HuH-7 (cell line): ENCODE measurements around the gene KCNJ5.

Source experiments
- DNase-seq: peaks from one replicate; pipeline ENCODE4 v3.0.0; 2011; ENCODE audit warnings: low spot score

KCNJ5 gene

GRCh38 chr11:128933481-128934178 is 42.5 kb downstream of the KCNJ5 start:
- no peak for DNase-seq

DNA sequence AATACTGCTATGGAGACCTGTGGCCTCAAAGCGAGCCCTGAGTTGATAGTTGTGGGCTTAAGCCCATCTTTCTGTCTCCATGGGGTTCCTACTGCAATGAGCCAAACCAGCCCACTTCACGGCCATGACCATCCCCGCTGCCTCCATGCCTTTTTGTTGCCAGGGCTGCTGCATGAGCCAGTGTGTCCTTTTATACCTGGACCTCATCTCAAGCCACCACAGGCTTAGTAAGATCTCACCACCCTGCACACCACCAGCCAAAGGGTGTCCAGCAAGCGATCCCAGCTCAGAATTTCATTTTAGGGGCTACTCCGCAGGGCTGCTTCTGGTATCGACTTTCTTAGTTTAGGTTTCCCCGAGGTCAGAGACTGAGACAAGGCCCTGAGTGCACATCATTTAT is 43.2 kb downstream of the KCNJ5 start:
- no peak for DNase-seq

DNA sequence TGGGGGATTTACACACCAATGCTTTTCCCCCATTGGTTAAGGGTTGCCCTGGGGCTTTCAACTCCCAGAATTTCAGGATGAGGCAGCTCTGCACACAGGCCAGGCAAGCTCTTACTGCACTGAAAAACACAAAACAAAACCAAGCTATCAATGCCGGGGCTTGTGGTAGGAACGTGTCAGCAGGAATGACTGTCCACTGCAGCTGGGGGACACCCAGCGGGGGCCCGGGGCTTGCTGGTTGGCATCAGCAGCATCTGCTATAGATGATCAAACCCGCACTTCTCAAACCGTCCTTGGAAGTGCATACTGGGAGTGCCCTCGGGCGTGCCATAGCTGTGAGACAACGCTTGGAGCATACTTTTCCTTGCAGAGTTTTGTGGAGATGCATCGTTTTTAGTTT is 43.8 kb downstream of the KCNJ5 start:
- DNase-seq, result no peak

GRCh38 chr11:128936606-128937251 is 45.6 kb downstream of the KCNJ5 start:
- DNase-seq, result no peak

- DNase-seq, result no peak
Measured at GRCh38 chr11:128937480-128937879, 46.3 kb downstream of the KCNJ5 start.

DNA sequence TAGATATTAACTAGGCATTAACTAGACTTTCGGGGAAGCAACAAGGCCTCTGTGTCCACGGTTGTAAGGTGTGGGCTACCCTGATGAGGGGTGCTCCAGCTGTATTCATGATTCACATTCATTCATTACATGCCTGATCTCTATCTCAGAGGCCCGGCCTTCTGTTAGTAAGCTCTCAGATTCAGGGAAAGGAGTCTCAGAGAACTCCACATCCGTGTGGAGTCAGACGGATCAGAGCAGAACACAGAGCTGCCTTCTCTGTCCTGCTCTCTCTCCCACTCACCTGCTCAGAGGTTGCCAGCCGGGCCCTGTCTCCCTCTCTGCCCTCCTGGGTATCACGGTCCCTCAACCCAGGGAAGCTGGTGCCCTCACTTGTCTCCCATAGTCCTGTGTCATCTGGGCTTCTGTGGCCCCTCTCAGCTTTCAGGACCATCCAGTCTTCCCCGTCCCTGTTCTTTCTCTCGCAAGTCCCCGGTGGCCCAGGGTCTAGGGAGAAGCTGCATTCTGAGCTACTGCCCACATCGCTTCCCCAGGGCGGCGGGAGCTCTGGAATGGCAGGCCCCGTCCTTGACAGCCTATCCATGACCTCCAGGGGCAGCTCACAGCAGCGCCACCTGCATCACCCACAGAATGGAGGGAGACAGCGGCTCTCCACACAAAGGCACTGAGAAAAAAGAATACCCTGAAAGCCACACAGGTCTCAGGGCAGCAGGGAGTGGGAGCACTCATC is 47.2 kb downstream of the KCNJ5 start:
- DNase-seq, result no peak

- no peak for DNase-seq
Measured at GRCh38 chr11:128939591-128939990, 48.4 kb downstream of the KCNJ5 start.

GRCh38 chr11:128940156-128940555 is 49.0 kb downstream of the KCNJ5 start:
- no peak for DNase-seq

- DNase-seq, result no peak
Measured at GRCh38 chr11:128940603-128941002, 49.4 kb downstream of the KCNJ5 start.

GRCh38 chr11:128941110-128941509 is 50.0 kb downstream of the KCNJ5 start:
- no peak for DNase-seq

GRCh38 chr11:128941573-128942271 is 50.6 kb downstream of the KCNJ5 start:
- no peak for DNase-seq

- DNase-seq, result no peak
Measured at GRCh38 chr11:128942272-128942612, 51.1 kb downstream of the KCNJ5 start.

- DNase-seq, result no peak
Measured at GRCh38 chr11:128942817-128943427, 51.8 kb downstream of the KCNJ5 start, which contains the start of gene TP53AIP1. TSS of gene TP53AIP1 (minus strand) at chr11:128942871. CDS start at chr11:128937818, 5,053 bp downstream.

GRCh38 chr11:128943428-128943976 is 52.3 kb downstream of the KCNJ5 start:
- DNase-seq, result no peak

DNA sequence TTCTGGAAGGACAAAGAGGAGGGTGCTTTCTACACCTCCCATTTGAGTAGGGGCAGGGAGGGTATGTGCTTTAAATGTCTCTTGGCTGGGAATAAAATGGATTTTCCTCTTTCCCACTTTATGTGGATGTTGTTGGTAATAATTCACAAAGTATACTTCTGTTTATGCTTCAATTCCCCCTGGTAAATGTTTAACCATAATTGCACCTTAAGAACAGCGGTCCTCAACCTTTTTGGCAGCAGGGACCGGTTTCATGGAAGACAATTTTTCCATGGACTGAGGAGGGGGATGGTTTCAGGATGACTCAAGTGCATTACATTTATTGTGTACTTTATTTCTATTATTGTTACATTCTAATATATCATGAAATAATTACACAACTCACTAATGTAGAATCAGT is 55.5 kb downstream of the KCNJ5 start:
- no peak for DNase-seq

- DNase-seq, result no peak
Measured at GRCh38 chr11:128947773-128948172, 56.6 kb downstream of the KCNJ5 start.

GRCh38 chr11:128948583-128948982 is 57.4 kb downstream of the KCNJ5 start:
- no peak for DNase-seq

DNA sequence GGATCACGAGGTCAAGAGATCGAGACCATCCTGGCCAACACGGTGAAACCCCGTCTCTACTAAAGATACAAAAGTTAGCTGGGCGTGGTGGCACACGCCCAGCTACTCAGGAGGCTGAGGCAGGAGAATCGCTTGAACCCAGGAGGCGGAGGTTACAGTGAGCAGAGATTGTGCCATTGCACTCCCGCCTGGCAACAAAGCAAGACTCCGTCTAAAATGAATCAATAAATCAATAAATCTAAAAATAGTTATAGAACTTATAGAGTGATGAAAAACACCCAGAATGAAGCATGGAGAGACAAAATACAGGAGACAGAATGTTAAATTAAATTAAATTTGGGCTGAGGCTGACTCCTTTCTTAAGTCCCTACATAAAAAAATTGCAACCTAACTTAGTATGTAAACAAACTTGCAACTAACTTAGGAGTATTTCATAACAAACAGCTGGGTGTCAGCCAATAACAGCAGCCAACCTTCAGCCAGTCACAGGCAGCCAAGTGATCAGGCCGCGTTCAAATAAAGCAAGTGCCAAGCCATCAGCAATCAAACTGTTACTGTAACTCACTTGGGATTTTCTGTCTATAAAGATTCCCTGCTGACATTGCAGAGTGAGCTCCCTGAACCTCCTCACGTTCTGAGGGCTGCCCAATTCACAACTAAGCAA is 58.8 kb downstream of the KCNJ5 start:
- DNase-seq, result no peak

- no peak for DNase-seq
Measured at GRCh38 chr11:128953151-128953550, 62.0 kb downstream of the KCNJ5 start.

GRCh38 chr11:128955636-128956035 is 64.5 kb downstream of the KCNJ5 start:
- no peak for DNase-seq
